ENCODE measurements around the gene DPH3.

The DPH3 gene

DNA sequence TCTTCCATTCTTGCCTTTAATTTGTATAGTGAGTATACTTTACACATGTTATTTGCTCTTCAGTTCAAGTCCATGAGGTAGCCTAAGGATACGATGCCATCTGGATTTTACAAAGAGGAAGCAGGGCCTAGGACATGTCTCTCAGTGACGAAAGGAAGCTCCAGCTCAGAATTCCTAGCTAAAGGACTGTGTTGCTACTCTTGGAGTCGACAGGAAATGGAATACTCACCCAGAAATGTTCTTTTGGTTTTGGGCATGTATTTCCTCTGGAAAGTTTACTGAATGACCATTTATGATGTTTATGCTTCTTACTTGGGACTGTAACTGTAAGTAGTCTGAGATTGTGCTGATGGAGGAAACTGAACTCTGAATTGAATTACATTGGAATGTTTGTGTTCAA, 12.7 kb upstream of the DPH3 start:
- TF ChIP-seq, protein P1, sequence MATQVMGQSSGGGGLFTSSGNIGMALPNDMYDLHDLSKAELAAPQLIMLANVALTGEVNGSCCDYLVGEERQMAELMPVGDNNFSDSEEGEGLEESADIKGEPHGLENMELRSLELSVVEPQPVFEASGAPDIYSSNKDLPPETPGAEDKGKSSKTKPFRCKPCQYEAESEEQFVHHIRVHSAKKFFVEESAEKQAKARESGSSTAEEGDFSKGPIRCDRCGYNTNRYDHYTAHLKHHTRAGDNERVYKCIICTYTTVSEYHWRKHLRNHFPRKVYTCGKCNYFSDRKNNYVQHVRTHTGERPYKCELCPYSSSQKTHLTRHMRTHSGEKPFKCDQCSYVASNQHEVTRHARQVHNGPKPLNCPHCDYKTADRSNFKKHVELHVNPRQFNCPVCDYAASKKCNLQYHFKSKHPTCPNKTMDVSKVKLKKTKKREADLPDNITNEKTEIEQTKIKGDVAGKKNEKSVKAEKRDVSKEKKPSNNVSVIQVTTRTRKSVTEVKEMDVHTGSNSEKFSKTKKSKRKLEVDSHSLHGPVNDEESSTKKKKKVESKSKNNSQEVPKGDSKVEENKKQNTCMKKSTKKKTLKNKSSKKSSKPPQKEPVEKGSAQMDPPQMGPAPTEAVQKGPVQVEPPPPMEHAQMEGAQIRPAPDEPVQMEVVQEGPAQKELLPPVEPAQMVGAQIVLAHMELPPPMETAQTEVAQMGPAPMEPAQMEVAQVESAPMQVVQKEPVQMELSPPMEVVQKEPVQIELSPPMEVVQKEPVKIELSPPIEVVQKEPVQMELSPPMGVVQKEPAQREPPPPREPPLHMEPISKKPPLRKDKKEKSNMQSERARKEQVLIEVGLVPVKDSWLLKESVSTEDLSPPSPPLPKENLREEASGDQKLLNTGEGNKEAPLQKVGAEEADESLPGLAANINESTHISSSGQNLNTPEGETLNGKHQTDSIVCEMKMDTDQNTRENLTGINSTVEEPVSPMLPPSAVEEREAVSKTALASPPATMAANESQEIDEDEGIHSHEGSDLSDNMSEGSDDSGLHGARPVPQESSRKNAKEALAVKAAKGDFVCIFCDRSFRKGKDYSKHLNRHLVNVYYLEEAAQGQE (IDR thresholded peaks at IDR 0.05; ENCODE audit: insufficient read depth in 1 of 2, low read depth in 2 of 2, low read length in 2 of 2), result no peak
- TF ChIP-seq SIN3A (IDR thresholded peaks at IDR 0.05; ENCODE audit: borderline replicate concordance, insufficient read depth, low read length) (no peak), FOXP2 (optimal IDR thresholded peaks at IDR 0.05; ENCODE audit: borderline replicate concordance, extremely low read depth, extremely low read length, insufficient read depth) (no peak), TAF1 (IDR thresholded peaks at IDR 0.05; ENCODE audit: borderline replicate concordance, insufficient read depth, low read length) (no peak), POLR2AphosphoS5 (IDR thresholded peaks at IDR 0.05; ENCODE audit: low read depth, low read length) (no peak)

DNA sequence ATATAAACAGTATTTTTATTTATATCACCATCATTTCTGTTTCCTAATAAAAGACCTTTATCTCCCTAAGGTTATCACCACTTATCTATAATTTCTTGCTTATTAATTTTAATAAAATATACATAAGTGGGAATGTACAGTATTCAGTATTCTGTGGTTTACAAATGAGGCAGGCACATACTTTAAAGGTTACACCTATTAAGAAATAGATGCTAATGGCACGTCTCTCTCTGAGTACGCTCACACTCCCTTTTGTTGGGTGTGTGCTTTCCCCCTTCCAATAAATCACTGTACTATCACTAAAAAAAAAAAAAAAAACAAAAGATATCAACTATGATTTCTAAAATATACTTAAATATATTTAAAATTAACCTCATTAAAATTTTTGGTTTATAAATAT, 9.1 kb upstream of the DPH3 start:
- TF ChIP-seq SIN3A (IDR thresholded peaks at IDR 0.05; ENCODE audit: borderline replicate concordance, insufficient read depth, low read length) (no peak), POLR2AphosphoS5 (IDR thresholded peaks at IDR 0.05; ENCODE audit: low read depth, low read length) (no peak), FOXP2 (optimal IDR thresholded peaks at IDR 0.05; ENCODE audit: borderline replicate concordance, extremely low read depth, extremely low read length, insufficient read depth) (no peak), TAF1 (IDR thresholded peaks at IDR 0.05; ENCODE audit: borderline replicate concordance, insufficient read depth, low read length) (no peak)
- TF ChIP-seq, protein P1 (IDR thresholded peaks at IDR 0.05; ENCODE audit: insufficient read depth in 1 of 2, low read depth in 2 of 2, low read length in 2 of 2), result no peak

DNA sequence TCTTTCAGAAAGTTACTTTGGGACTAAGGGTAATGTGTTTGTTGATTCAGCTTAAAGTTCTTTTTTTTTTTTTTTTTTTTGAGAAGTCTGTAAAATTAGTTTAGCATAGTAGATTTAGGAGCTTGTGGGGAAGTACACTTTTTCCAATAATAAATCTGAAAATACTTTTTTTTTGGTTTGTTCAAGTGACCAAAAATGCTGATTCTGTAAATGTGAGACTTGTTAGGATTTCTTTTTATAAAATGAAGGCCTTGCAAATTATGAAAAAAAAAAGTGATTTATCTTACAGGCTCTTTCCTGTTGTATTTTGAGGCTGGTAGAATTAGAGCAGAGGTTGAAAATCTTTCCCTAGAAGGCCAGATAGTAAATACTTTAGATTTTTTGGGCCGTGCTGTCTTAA, 7.8 kb upstream of the DPH3 start:
- TF ChIP-seq, protein P1 (IDR thresholded peaks at IDR 0.05; ENCODE audit: insufficient read depth in 1 of 2, low read depth in 2 of 2, low read length in 2 of 2), result no peak
- no peak for TF ChIP-seq POLR2AphosphoS5 (IDR thresholded peaks at IDR 0.05; ENCODE audit: low read depth, low read length)
- no peak for TF ChIP-seq SIN3A (IDR thresholded peaks at IDR 0.05; ENCODE audit: borderline replicate concordance, insufficient read depth, low read length)
- TF ChIP-seq TAF1 (IDR thresholded peaks at IDR 0.05; ENCODE audit: borderline replicate concordance, insufficient read depth, low read length), result no peak
- no peak for TF ChIP-seq FOXP2 (optimal IDR thresholded peaks at IDR 0.05; ENCODE audit: borderline replicate concordance, extremely low read depth, extremely low read length, insufficient read depth)

DNA sequence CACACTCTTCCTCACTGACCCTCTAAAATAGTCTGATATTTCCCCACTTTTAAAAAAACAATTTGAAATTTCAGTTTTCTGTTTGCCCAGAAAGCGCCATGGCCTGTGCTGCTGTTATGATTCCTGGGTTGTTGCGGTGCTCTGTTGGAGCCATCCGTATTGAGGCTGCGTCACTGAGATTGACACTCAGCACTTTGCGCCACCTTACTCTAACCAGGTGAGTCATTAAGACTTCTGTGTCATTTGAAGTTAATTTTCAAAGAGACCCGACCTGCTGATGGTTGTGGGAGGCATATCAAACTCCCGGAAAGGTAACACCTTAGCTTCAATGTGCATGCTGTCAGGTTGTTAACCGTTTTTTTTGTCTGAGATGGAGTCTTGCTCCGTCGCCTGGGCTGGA, 6.1 kb upstream of the DPH3 start:
- TF ChIP-seq SIN3A (IDR thresholded peaks at IDR 0.05; ENCODE audit: borderline replicate concordance, insufficient read depth, low read length), result no peak
- TF ChIP-seq POLR2AphosphoS5 (IDR thresholded peaks at IDR 0.05; ENCODE audit: low read depth, low read length), result no peak
- no peak for TF ChIP-seq FOXP2 (optimal IDR thresholded peaks at IDR 0.05; ENCODE audit: borderline replicate concordance, extremely low read depth, extremely low read length, insufficient read depth)
- TF ChIP-seq TAF1 (IDR thresholded peaks at IDR 0.05; ENCODE audit: borderline replicate concordance, insufficient read depth, low read length), result no peak
- TF ChIP-seq, protein P1 (IDR thresholded peaks at IDR 0.05; ENCODE audit: insufficient read depth in 1 of 2, low read depth in 2 of 2, low read length in 2 of 2), result no peak

DNA sequence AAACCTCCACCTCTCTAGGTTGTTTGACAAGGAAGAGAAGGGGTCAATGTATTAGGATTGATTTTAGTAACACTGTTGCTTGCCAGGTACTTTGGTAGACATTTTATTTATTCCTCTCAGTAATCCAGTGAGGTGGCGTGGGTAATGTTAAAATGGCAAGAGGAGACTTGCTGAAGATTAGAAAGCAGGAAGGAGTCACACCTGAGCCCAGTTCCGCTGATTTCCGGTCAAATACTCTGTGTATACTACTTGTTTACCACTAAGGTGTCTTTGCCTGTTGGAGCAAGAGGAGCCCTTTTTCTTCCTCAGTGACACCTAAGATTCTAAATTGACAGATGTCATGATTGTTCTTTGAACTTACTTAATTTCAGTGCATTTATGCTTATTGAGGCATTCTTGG, 2.0 kb upstream of the DPH3 start:
- no peak for TF ChIP-seq TAF1 (IDR thresholded peaks at IDR 0.05; ENCODE audit: borderline replicate concordance, insufficient read depth, low read length)
- TF ChIP-seq, protein P1 (IDR thresholded peaks at IDR 0.05; ENCODE audit: insufficient read depth in 1 of 2, low read depth in 2 of 2, low read length in 2 of 2), result no peak
- TF ChIP-seq POLR2AphosphoS5 (IDR thresholded peaks at IDR 0.05; ENCODE audit: low read depth, low read length), result no peak
- TF ChIP-seq SIN3A (IDR thresholded peaks at IDR 0.05; ENCODE audit: borderline replicate concordance, insufficient read depth, low read length), result no peak
- TF ChIP-seq FOXP2 (optimal IDR thresholded peaks at IDR 0.05; ENCODE audit: borderline replicate concordance, extremely low read depth, extremely low read length, insufficient read depth), result no peak
